H1 (cell line): ENCODE measurements around the gene ELAVL1. TPM values are rescaled to one million over a fixed set of nuclear protein-coding genes. Genes with fewer than 3 reads are reported as not detected.

Experiments used
- CTBP2 ChIP-seq: IDR thresholded peaks from 2 replicates; pipeline ENCODE4 v1.7.0; 2011; ENCODE audit warnings: borderline replicate concordance, mild to moderate bottlenecking, moderate library complexity, mixed read lengths, low read length; ENCODE audit not compliant: insufficient read depth, insufficient read length
- HDAC2 ChIP-seq, 2 experiments: fragments of 300-600 bp in 1 of 2; sonication (generic) in 1 of 2; IDR thresholded peaks; 2 replicates each; pipeline ENCODE4 v1.6.1; 2011 to 2012; ENCODE audit warnings: low read depth in 2 of 2, low read length in 2 of 2, mild to moderate bottlenecking in 2 of 2, moderate library complexity in 2 of 2, borderline replicate concordance in 1 of 2, inconsistent platforms in 1 of 2
- PHF8 ChIP-seq: fragments of 200-600 bp; sonication (generic); conservative IDR thresholded peaks from 2 replicates; pipeline ENCODE4 v1.7.1; 2012; ENCODE audit warnings: low read depth, mild to moderate bottlenecking, inconsistent platforms, low read length, moderate library complexity
- SIRT6 ChIP-seq: IDR thresholded peaks from one replicate; pipeline ENCODE4 v1.7.1; 2012; ENCODE audit warnings: low read length, inconsistent platforms
- SP1 ChIP-seq: IDR thresholded peaks from 2 replicates; pipeline ENCODE4 v1.6.1; 2011; ENCODE audit warnings: low read depth, low read length
- SUZ12 ChIP-seq: fragments of 200-600 bp; sonication (generic); IDR thresholded peaks from 2 replicates; pipeline ENCODE4 v1.6.1; 2012; ENCODE audit warnings: mild to moderate bottlenecking, inconsistent platforms, low read length, moderate library complexity, mixed read lengths
- polyA plus RNA-seq, 7 experiments: library from polyadenylated mRNA; depleted of rRNA in 3 of 7; stranded (reverse) in 5 of 7; unstranded in 2 of 7; fragments of >200 nt in 5 of 7; fragments of 200-250 nt in 2 of 7; gene quantifications; 1 replicate in 5 of 7; 2 replicates in 1 of 7; 4 replicates in 1 of 7; pipeline versions ENCODE4 v1.2.1 to v1.2.3, GENCODE V29; 2011 to 2013; ENCODE audit warnings: missing spikeins in 2 of 7, mixed read lengths in 2 of 7
- total RNA-seq: library from RNA; stranded (reverse); fragmentation: NEBNext Ultra II Directional; extraction: Animal tissue kit (Norgen Biotek cat#: 25700); gene quantifications from 2 replicates; pipeline ENCODE4 v1.2.1, GENCODE V29; 2021
- TF ChIP-seq, protein P1 (sequence below): IDR thresholded peaks from 2 replicates; pipeline ENCODE4 v1.6.1; 2011; ENCODE audit warnings: low read depth, mild to moderate bottlenecking, low read length; ENCODE audit not compliant: insufficient read depth
- TF ChIP-seq, protein P2 (sequence below): IDR thresholded peaks from 2 replicates; pipeline ENCODE4 v1.6.1; 2012; ENCODE audit warnings: inconsistent platforms
- TF ChIP-seq, protein P3 (sequence below): IDR thresholded peaks from 2 replicates; pipeline ENCODE4 v1.6.1; 2012; ENCODE audit warnings: inconsistent platforms

Gene ELAVL1
- total and polyA plus RNA-seq, 2 of the 8 experiments (the other 6 are each of a cell fraction or from before 2014, with no cell fraction given), result 56.7 to 163 TPM

DNA sequence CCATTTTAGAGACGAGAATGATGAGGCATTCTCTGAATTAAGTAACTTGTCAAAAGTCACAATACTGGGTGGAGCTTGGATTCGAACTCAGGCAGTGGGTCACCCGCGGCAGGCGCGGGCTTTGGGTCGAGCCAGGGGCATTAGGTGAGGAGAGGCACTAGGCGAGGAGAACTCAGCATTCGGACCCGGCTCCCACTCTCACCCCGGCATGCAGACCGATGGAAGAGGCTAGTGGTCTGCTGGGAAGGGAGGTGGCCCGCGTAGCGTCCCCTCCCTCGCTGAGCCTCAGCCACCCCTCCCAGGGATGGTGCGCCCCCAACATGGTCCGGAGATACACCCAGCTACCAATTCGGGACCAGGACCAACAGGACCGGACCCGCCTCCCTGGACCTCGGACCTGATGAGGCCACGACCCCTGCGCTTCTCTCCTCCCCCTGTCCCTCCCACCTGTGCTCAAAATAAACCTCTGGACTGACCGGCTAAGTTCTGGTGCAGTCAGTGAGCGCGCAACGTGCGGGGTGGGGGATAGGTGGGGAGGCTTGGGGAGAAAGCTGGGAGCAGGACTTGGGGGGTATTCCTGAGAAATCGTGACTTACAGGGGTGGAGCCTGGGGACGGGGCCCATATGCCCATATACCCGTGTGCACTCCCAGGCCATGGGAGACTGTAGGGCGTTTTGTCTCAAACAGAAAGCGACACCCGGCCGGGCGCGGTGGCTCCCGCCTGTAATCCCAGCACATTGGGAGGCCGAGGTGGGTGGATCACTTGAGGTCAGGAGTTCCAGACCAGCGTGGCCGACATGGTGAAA is 86.6 kb downstream of the ELAVL1 start (continued):
- TF ChIP-seq, protein P1, sequence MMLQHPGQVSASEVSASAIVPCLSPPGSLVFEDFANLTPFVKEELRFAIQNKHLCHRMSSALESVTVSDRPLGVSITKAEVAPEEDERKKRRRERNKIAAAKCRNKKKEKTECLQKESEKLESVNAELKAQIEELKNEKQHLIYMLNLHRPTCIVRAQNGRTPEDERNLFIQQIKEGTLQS, result no peak
- TF ChIP-seq HDAC2 (IDR thresholded peaks at IDR 0.05; ENCODE audit: borderline replicate concordance in 1 of 2, low read depth in 2 of 2, low read length in 2 of 2) (no peak), SIRT6 (no peak), PHF8 (no peak), CTBP2 (no peak), SP1 (no peak), SUZ12 (no peak)
- TF ChIP-seq, protein P2, sequence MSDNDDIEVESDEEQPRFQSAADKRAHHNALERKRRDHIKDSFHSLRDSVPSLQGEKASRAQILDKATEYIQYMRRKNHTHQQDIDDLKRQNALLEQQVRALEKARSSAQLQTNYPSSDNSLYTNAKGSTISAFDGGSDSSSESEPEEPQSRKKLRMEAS, result no peak
- TF ChIP-seq, protein P3, sequence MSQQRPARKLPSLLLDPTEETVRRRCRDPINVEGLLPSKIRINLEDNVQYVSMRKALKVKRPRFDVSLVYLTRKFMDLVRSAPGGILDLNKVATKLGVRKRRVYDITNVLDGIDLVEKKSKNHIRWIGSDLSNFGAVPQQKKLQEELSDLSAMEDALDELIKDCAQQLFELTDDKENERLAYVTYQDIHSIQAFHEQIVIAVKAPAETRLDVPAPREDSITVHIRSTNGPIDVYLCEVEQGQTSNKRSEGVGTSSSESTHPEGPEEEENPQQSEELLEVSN, result no peak
